ENCODE results near the gene ZNF543.
"Not testable (repeated sequence)": the region's sequence is repeated elsewhere in the genome, so short reads cannot be mapped to it uniquely, and the experiment has no call there.

The ZNF543 gene

GRCh38 chr19:57320180-57321084 is at the start of gene ZNF543:
TSS of gene ZNF543 (plus strand) at chr19:57320472. CDS start at chr19:57320854, 382 bp downstream.
- peak; percentile 94 for DNase-seq

- no peak for DNase-seq
Measured at GRCh38 chr19:57271280-57271679, 49.0 kb upstream of the ZNF543 start.

- no peak for DNase-seq
Measured at GRCh38 chr19:57273014-57273413, 47.3 kb upstream of the ZNF543 start.

DNA sequence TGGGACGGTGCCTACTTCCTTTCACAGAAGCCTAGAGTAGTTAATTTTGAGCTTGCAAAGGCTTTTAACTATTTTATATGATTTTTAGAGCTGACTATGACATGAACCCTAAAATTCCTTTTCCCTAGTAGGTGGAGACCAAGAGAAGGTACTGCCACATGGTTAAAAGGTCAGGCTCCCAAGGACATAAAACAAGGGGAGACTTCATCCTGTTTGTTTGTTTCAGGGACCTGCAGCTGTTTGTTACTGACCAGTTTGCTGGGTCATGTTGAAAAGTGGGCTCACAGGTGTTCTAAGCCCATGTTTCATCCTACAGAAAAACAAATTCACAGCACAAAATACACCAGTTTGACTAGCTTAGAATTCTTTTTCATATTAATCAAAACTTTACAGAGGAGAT is 43.8 kb upstream of the ZNF543 start:
- DNase-seq = no peak

DNA sequence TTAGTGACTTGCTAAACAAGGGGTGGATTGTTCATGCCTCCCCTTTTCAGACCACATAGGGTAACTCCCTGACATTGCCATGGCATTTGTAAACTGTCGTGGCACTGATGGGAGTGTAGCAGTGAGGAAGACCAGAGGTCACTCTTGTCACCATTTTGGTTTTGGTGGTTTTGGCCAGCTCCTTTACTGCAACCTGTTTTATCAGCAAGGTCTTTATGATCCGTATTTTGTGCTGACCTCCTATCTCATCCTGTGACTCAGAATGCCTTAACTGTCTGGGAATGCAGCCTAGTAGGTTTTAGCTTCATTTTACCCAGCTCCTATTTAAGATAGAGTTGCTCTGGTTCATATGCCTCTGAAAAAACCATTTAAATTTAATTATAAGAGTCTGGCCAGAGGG is 41.8 kb upstream of the ZNF543 start:
- not testable (repeated sequence) for DNase-seq

- peak; percentile 82 for DNase-seq
Measured at GRCh38 chr19:57279418-57280164, 40.7 kb upstream of the ZNF543 start.

DNA sequence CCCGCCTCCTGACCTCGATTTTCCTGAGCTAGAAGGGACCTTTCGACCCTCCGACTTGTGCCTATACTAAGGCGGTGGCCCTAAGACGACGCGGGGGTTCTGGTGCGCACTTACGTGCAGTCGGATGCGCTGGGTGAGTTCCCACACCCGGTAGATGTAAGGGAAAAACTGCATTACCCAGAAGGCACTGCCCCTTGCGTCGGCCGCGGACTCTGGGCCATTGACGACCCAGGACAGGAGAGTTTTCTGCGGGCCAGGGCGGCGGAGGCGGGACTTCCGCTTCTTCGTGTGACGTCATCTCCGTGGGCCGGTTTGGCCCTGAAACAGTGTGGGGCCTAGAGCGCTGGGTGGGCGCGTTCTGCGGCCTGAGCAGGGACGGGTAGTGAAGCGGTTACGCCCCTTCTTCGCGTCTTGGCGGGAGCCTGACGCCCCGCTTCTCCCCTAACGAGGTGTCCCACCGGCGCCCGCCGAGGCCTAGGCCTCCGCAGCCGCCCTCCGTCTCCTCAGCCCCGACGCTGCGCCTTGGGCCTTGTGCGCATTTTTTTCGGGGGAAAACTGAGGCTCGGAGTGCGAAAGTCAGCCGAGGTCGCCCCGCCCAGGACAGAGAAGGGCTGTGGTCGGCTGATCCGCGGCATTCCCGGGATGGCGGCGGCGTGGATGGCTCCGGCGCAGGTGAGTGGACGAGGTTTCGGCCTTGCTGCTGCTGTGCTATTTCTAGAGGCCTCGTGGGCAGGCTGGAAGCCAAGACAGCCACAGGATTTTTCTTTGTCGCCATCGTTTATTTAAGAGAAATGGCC is 39.9 kb upstream of the ZNF543 start, which contains the start of gene ZNF460:
Gene ZNF460, plus strand, starts transcription at position 321 of the 797 bp plus-strand sequence. Its CDS starts 322 bp downstream, at position 643.
- DNase-seq = peak; percentile 97

- DNase-seq = no peak
Measured at GRCh38 chr19:57280962-57281400, 39.3 kb upstream of the ZNF543 start.

DNA sequence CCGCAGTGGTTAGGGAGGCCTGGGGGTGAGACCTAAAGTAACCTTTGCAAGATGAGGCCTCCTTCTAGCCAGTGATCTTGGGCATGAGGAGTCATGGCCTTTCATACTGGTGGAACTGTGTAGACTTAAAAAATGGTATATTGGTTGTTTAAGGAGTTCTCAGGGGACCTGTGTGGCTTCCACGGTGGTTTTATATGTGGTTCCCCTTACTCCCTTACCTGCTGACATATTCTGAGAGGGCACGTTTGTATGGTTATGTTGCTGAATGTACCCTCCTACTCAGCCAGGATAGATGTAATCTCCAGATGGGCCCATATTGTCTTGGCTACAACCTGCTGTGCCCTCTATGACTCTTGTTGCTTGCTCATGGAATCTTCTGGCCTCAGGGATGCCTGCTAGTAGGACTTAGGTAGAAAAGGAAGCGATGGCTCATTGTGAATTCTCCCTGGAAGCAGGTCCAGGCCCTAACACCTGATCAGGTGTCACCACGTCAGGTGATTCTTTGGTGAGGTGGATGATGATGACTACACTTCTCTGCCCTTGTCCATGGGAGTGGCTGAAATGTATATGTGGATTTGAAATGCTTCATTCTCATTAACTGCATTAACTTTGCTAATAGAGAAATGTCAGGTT is 38.1 kb upstream of the ZNF543 start:
- no peak for DNase-seq

DNA sequence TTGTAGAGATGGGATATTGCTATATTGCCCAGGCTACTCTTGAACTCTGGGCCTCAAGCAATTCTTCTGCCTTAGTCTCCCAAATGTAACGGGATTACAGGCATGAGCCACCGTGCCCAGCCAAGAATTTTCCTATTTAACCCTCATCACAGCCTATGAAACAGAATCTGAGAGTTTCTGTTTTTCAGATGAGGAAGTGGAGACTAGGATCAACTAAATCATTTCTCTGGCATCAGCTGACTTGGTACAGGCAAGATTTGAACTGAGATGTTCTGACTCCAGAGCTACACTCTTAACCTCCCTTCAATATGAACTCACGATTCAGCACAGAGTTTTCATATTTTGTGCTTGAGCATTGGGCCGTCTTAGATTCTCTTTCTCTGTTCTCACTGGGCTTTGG is 31.9 kb upstream of the ZNF543 start:
- DNase-seq = no peak

DNA sequence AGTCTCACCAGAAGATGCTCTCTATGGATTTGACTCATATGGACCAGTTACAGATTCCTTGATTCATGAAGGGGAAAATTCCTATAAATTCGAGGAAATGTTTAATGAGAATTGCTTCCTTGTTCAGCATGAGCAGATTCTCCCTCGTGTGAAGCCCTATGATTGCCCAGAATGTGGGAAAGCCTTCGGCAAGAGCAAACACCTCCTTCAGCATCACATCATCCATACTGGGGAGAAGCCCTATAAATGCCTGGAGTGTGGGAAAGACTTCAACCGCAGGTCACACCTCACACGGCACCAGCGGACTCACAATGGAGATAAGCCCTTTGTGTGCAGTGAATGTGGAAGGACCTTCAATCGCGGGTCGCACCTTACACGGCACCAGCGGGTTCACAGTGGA is 29.3 kb upstream of the ZNF543 start:
- DNase-seq = no peak

- no peak for DNase-seq
Measured at GRCh38 chr19:57292547-57292946, 27.7 kb upstream of the ZNF543 start.

- no peak for DNase-seq
Measured at GRCh38 chr19:57293719-57294118, 26.6 kb upstream of the ZNF543 start.

- DNase-seq = no peak
Measured at GRCh38 chr19:57302020-57302465, 18.2 kb upstream of the ZNF543 start.

- DNase-seq = no peak
Measured at GRCh38 chr19:57302727-57303401, 17.4 kb upstream of the ZNF543 start.

GRCh38 chr19:57305056-57305455 is 15.2 kb upstream of the ZNF543 start:
- DNase-seq = no peak

- DNase-seq = no peak
Measured at GRCh38 chr19:57308514-57308913, 11.8 kb upstream of the ZNF543 start.

DNA sequence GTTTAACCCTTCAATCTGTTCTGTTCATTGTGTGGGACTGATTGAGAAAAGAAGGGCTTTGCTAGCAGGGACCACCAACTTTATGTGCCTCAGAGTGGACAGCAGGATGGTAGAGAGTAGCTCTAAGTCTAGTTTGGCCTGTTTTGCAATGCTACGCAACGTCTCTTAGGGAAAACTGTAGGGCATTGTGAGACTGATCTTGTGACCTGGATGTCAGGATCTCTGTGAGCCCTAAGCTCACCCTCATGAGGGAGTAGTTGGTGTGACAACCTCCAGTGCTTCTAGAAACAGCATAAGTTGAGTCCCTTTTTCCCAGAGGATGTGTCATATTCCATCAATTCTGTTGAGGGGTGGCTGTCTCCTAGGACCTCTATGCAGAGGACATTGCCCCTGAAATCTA is 9.5 kb upstream of the ZNF543 start:
- no peak for DNase-seq

GRCh38 chr19:57314146-57314545 is 6.1 kb upstream of the ZNF543 start:
- DNase-seq = no peak

- no peak for DNase-seq
Measured at GRCh38 chr19:57317503-57317902, 2.8 kb upstream of the ZNF543 start.

GRCh38 chr19:57319869-57320179 is 448 bp upstream of the ZNF543 start:
- no peak for DNase-seq

- no peak for DNase-seq
Measured at GRCh38 chr19:57321116-57321515, 844 bp downstream of the ZNF543 start.
